SK-N-SH (cell line): ENCODE data around the gene GAGE1.
"Not testable (repeated sequence)": the region's sequence is repeated elsewhere in the genome, so short reads cannot be mapped to it uniquely, and the experiment has no call there.

Experiments
- CHD2 ChIP-seq: fragments of 150-350 bp; IDR thresholded peaks from 2 replicates; pipeline ENCODE4 v1.6.1; 2018; ENCODE audit warnings: low read length; ENCODE audit not compliant: partially characterized antibody
- CTCF ChIP-seq: fragments of 200-600 bp; sonication (generic); IDR thresholded peaks from 2 replicates; pipeline ENCODE4 v1.6.1; 2017; ENCODE audit warnings: antibody characterized with exemption, mild to moderate bottlenecking, moderate library complexity
- FOSL2 ChIP-seq: IDR thresholded peaks from 2 replicates; pipeline ENCODE4 v1.4.0; 2012; ENCODE audit warnings: low read depth, mild to moderate bottlenecking, moderate library complexity, borderline replicate concordance
- FOXM1 ChIP-seq: IDR thresholded peaks from 2 replicates; pipeline ENCODE4 v1.4.0; 2012; ENCODE audit warnings: low read depth, mild to moderate bottlenecking
- MAX ChIP-seq: IDR thresholded peaks from 2 replicates; pipeline ENCODE4 v1.4.0; 2012; ENCODE audit warnings: low read depth
- NRF1 ChIP-seq: IDR thresholded peaks from 2 replicates; pipeline ENCODE4 v1.6.1; 2012; ENCODE audit warnings: low read depth, mild to moderate bottlenecking, low read length
- PBX3 ChIP-seq: IDR thresholded peaks from 2 replicates; pipeline ENCODE4; 2012
- POLR2AphosphoS5 ChIP-seq: IDR thresholded peaks from 2 replicates; pipeline ENCODE4 v1.6.1; 2012; ENCODE audit warnings: low read depth, low read length
- RFX5 ChIP-seq: IDR thresholded peaks from 2 replicates; pipeline ENCODE4 v1.6.1; 2012; ENCODE audit warnings: mild to moderate bottlenecking, improper control_type of control experiment, low read length
- SIN3A ChIP-seq: IDR thresholded peaks from 2 replicates; pipeline ENCODE4 v1.6.1; 2012; ENCODE audit warnings: low read depth, mild to moderate bottlenecking, low read length, moderate library complexity, borderline replicate concordance
- SMC3 ChIP-seq: IDR thresholded peaks from 2 replicates; pipeline ENCODE4 v1.6.1; 2012; ENCODE audit warnings: low read depth, low read length, improper control_type of control experiment
- TAF1 ChIP-seq: IDR thresholded peaks from 2 replicates; pipeline ENCODE4 v1.6.1; 2012; ENCODE audit warnings: low read depth, mild to moderate bottlenecking, low read length, moderate library complexity, borderline replicate concordance
- YY1 ChIP-seq: IDR thresholded peaks from 2 replicates; pipeline ENCODE4 v1.4.0; 2012; ENCODE audit warnings: low read depth, mild to moderate bottlenecking

GRCh38 chrX:49598720-49599119, at the start of gene GAGE1:
- TF ChIP-seq PBX3, FOSL2, CTCF, MAX, FOXM1, NRF1, SMC3, POLR2AphosphoS5, TAF1, YY1, SIN3A, RFX5, CHD2: not testable (repeated sequence)
